ENCODE results near the gene ADM5. TPM values are rescaled to one million over a fixed set of nuclear protein-coding genes. Genes with fewer than 3 reads are reported as not detected.

The ADM5 gene
- total and polyA plus RNA-seq, 10 of the 15 experiments (the other 5 are each of a cell fraction or from before 2014, with no cell fraction given), result 0.05 to 6.0 (median 1.2) TPM; not detected in 1

DNA sequence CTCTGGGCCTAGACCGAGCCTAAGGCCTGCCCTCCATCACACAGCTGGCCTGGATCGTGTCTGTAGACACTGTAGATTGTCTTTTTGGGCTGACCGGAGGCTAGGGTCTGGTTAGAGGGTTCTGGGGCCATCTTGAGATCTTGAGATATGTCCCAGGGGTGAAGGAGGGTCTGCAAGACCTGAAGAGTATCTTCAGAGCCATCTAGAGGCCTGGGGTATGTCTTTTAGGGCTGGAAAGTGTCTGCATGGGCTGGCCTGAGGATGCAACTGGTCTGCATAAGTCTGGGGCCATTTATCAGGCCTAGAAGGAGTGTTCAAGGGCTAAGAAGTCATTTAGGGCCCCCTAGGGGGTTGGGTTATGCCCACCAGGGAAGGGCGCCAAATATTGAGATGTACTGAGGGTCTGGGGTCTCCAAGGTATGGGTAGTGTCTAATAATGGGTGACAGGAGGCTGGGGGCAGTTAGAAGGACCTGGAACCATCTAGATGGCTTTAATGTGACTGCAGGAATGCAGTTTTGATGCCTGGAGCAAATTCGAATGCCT is 46.8 kb upstream of the ADM5 start (continued):
- TF ChIP-seq, protein P1, sequence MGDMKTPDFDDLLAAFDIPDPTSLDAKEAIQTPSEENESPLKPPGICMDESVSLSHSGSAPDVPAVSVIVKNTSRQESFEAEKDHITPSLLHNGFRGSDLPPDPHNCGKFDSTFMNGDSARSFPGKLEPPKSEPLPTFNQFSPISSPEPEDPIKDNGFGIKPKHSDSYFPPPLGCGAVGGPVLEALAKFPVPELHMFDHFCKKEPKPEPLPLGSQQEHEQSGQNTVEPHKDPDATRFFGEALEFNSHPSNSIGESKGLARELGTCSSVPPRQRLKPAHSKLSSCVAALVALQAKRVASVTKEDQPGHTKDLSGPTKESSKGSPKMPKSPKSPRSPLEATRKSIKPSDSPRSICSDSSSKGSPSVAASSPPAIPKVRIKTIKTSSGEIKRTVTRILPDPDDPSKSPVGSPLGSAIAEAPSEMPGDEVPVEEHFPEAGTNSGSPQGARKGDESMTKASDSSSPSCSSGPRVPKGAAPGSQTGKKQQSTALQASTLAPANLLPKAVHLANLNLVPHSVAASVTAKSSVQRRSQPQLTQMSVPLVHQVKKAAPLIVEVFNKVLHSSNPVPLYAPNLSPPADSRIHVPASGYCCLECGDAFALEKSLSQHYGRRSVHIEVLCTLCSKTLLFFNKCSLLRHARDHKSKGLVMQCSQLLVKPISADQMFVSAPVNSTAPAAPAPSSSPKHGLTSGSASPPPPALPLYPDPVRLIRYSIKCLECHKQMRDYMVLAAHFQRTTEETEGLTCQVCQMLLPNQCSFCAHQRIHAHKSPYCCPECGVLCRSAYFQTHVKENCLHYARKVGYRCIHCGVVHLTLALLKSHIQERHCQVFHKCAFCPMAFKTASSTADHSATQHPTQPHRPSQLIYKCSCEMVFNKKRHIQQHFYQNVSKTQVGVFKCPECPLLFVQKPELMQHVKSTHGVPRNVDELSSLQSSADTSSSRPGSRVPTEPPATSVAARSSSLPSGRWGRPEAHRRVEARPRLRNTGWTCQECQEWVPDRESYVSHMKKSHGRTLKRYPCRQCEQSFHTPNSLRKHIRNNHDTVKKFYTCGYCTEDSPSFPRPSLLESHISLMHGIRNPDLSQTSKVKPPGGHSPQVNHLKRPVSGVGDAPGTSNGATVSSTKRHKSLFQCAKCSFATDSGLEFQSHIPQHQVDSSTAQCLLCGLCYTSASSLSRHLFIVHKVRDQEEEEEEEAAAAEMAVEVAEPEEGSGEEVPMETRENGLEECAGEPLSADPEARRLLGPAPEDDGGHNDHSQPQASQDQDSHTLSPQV (IDR thresholded peaks at IDR 0.05), result no peak
- TF ChIP-seq ZNF274 (IDR thresholded peaks at IDR 0.05; ENCODE audit: insufficient read depth, insufficient read length) (no peak), RBBP5 (conservative IDR thresholded peaks at IDR 0.05) (no peak)

DNA sequence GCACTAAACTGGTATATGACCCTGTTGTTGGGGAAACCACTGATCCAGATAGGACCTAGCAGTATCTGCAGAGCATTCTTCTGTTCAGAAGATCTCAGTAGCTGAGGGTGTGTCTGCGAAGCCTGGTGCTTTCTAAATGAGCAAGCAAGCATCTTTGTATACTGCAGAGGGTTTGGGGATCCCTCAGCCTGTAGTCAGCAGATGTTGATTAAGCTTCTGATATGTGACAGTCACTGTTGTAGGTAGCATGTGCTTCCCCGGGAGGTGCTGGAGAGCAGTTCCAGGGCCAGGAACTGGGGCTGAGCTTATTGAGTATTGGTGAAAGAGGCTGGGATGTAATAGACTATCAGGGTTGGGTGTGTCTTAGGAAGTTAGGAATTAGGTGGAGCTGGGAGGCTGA is 45.9 kb upstream of the ADM5 start:
- H4K20me1 ChIP-seq (ENCODE audit: control insufficient read depth, insufficient read depth), result no peaks in the 10 kb centered on the region
- ChIA-PET CTCF (interaction anchor here (1.0 to 5.1 kb wide), 6 partner anchors 21 to 138 kb away, joined by 3 to 130 read pairs (median 7); partner anchors contain the start of genes BCL2L12, IRF3 and PRMT1), POLR2A (interaction anchor here (0.5 to 6.5 kb wide), 5 partner anchors 22 to 391 kb away, joined by 4 to 200 read pairs (median 23); partner anchors contain the start of genes BCL2L12, IRF3, NOSIP and PRMT1), SMC1A (ENCODE audit: uncharacterized antibody, unreplicated experiment) (interaction anchor here (0.9 to 1.9 kb wide), 5 partner anchors 12 to 36 kb away, joined by 3 to 9 read pairs (median 4); partner anchors contain the start of genes BCL2L12 and IRF3), RAD21 (ENCODE audit: unreplicated experiment) (interaction anchor here (1.5 to 5.1 kb wide), 3 partner anchors 21 to 37 kb away, joined by 3 to 131 read pairs (median 6); partner anchors contain the start of gene PRMT1)
- H3K9ac ChIP-seq (ENCODE audit: control insufficient read depth, insufficient read depth, low read length), result peak overlapping the region; percentile 97; the same call in 1 of the 2 replicates
- no TSS peak for BruUV-seq (replicated peaks)
- H3K4me1 ChIP-seq (ENCODE audit: control insufficient read depth, insufficient read depth, low read length), result peaks cover 18% of the 10 kb centered on the region
- H3K36me3 ChIP-seq (ENCODE audit: control insufficient read depth in 2 of 2, insufficient read depth in 2 of 2, low read length in 1 of 2), result peaks cover 0 to 5% of the 10 kb centered on the region in 2 experiments; a peak in 3 of 4 replicates
- H3K27me3 ChIP-seq (replicated peaks in 1 of 2; ENCODE audit: control insufficient read depth in 2 of 2, insufficient read depth in 2 of 2, low read length in 1 of 2), result no peaks in the 10 kb centered on the region
- FAIRE-seq (no peak), ATAC-seq (no peak), DNase-seq (ENCODE audit: low read depth, low spot score) (no peak)
- no peaks in the 10 kb centered on the region for H3K9me3 ChIP-seq (replicated peaks; ENCODE audit: control insufficient read depth, insufficient read depth, low read length)
- H3K4me3 ChIP-seq, result peak overlapping the region; percentile 32
- WGBS (ENCODE audit: insufficient coverage, insufficient replicate concordance, low lambda C conversion rate, missing lambda C conversion rate), result 19% methylated on average over 2 of the region's 2 CpGs
- peaks cover 36% of the 10 kb centered on the region for H3K79me2 ChIP-seq (ENCODE audit: control insufficient read depth, insufficient read depth, low read length)
- in situ Hi-C loops (cut with MboI) (no loop called here), intact Hi-C loops (cut with micrococcal nuclease; ENCODE audit: unreplicated experiment) (loop anchor here (2.0 to 5.0 kb wide), 2 partner anchors 21 to 51 kb away; partner anchors contain the start of genes BCL2L12, IRF3 and PRR12)
- H2AFZ ChIP-seq (ENCODE audit: control insufficient read depth, low read depth, low read length), result no peak overlapping the region
- peak overlapping the region; percentile 62 for H3K4me2 ChIP-seq (ENCODE audit: control insufficient read depth, insufficient read depth)
- peak; percentile 62 for TF ChIP-seq JUNB (IDR thresholded peaks at IDR 0.05)
- no peak for TF ChIP-seq GABPA (IDR thresholded peaks at IDR 0.05; ENCODE audit: low read depth)
- TF ChIP-seq, protein P2, sequence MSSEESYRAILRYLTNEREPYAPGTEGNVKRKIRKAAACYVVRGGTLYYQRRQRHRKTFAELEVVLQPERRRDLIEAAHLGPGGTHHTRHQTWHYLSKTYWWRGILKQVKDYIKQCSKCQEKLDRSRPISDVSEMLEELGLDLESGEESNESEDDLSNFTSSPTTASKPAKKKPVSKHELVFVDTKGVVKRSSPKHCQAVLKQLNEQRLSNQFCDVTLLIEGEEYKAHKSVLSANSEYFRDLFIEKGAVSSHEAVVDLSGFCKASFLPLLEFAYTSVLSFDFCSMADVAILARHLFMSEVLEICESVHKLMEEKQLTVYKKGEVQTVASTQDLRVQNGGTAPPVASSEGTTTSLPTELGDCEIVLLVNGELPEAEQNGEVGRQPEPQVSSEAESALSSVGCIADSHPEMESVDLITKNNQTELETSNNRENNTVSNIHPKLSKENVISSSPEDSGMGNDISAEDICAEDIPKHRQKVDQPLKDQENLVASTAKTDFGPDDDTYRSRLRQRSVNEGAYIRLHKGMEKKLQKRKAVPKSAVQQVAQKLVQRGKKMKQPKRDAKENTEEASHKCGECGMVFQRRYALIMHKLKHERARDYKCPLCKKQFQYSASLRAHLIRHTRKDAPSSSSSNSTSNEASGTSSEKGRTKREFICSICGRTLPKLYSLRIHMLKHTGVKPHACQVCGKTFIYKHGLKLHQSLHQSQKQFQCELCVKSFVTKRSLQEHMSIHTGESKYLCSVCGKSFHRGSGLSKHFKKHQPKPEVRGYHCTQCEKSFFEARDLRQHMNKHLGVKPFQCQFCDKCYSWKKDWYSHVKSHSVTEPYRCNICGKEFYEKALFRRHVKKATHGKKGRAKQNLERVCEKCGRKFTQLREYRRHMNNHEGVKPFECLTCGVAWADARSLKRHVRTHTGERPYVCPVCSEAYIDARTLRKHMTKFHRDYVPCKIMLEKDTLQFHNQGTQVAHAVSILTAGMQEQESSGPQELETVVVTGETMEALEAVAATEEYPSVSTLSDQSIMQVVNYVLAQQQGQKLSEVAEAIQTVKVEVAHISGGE (CRISPR knock-in tag; IDR thresholded peaks at IDR 0.05), result no peak
- peak; percentile 58; the same call in 1 of the 2 replicates for TF ChIP-seq HDGF (IDR thresholded peaks at IDR 0.05)
- H3K27ac ChIP-seq (ENCODE audit: control insufficient read depth, insufficient read depth), result no peak overlapping the region; the same call in 1 of the 2 replicates
